Astrocyte of the cerebellum (primary cell): ENCODE data around the gene TPRG1L.
A peak's percentile ranks its signal among the peaks of the same experiment; 100 is the strongest.

ENCODE experiments used
- DNase-seq: peaks from one replicate; pipeline ENCODE4 v3.0.0-alpha.2; 2011; ENCODE audit warnings: low read depth
- H3K4me3 ChIP-seq: 2 replicates; pipeline ENCODE4 v1.5.1; 2011; ENCODE audit warnings: mild to moderate bottlenecking, low read depth, low read length, moderate library complexity
- in situ Hi-C: cut with HindIII; loops from 2 replicates; pipeline ENCODE4 v1.10.0; 2017; ENCODE audit warnings: low sequenced_read_pairs
- TF ChIP-seq, protein P1 (sequence below): IDR thresholded peaks from 2 replicates; pipeline ENCODE4 v1.5.1; 2012; ENCODE audit warnings: low read length, low read depth, moderate library complexity, mild to moderate bottlenecking; ENCODE audit errors: missing control alignments

Gene TPRG1L

DNA sequence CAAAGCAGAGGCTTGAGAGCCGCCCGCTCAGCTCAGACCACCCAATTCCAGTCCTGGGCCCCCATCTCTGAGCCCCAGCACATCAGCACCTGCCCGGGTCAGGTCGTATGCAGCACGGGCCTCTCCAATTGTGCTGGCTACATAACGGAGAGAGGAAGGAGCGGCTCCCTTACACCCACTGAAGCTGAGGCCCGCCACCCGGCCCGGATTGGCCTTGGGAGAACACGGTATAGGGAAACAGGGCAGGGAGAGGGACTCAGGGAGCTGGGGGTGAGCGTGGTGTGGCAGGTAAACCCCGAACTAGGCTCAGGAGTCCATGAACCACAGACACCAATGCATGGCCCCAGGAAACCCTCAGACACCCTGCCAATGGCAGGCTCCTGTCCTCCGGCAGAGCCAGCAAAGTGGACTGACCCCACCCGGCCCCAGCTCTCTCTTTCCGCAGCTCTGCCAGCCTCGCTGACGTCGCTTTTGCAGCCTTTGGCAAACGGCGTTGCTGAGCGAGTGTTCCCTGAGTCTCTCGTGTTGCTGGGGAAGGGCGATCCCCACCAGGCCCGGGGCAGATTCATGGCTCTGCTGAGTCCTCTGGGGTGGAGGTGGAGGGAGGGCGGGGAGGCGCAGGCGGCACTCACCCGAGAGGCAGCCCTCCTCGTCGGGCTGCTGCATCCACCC, 30.0 kb upstream of the TPRG1L start:
- no peak overlapping the region for H3K4me3 ChIP-seq
- in situ Hi-C loops = no loop called here

DNA sequence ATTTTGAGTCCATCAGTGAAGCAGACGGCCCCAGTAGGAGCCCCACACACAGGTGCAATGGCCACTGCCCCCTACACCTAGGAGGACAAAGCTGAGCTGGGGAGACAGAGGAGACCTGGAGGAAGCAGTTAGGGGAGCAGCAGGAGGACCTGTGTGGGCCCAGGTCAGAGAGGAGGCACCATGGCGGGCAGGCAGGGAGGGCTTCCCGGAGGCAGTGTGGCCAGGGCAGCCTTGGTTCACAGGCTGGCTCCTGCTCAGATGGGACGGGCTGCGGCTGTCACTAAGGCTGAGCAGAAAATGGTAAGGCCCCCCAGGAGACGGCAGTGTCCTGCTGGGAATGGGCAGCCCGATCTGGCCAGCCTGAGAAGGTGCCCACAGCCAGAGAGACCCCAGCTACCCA, 28.9 kb upstream of the TPRG1L start:
- TF ChIP-seq, protein P1, sequence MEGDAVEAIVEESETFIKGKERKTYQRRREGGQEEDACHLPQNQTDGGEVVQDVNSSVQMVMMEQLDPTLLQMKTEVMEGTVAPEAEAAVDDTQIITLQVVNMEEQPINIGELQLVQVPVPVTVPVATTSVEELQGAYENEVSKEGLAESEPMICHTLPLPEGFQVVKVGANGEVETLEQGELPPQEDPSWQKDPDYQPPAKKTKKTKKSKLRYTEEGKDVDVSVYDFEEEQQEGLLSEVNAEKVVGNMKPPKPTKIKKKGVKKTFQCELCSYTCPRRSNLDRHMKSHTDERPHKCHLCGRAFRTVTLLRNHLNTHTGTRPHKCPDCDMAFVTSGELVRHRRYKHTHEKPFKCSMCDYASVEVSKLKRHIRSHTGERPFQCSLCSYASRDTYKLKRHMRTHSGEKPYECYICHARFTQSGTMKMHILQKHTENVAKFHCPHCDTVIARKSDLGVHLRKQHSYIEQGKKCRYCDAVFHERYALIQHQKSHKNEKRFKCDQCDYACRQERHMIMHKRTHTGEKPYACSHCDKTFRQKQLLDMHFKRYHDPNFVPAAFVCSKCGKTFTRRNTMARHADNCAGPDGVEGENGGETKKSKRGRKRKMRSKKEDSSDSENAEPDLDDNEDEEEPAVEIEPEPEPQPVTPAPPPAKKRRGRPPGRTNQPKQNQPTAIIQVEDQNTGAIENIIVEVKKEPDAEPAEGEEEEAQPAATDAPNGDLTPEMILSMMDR = no peak
- no peak for DNase-seq
- no peak overlapping the region for H3K4me3 ChIP-seq
- in situ Hi-C loops = no loop called here

More for the DNA sequence above, 30.0 kb upstream of the TPRG1L start:
- TF ChIP-seq, protein P1 = no peak
- no peak for DNase-seq

DNA sequence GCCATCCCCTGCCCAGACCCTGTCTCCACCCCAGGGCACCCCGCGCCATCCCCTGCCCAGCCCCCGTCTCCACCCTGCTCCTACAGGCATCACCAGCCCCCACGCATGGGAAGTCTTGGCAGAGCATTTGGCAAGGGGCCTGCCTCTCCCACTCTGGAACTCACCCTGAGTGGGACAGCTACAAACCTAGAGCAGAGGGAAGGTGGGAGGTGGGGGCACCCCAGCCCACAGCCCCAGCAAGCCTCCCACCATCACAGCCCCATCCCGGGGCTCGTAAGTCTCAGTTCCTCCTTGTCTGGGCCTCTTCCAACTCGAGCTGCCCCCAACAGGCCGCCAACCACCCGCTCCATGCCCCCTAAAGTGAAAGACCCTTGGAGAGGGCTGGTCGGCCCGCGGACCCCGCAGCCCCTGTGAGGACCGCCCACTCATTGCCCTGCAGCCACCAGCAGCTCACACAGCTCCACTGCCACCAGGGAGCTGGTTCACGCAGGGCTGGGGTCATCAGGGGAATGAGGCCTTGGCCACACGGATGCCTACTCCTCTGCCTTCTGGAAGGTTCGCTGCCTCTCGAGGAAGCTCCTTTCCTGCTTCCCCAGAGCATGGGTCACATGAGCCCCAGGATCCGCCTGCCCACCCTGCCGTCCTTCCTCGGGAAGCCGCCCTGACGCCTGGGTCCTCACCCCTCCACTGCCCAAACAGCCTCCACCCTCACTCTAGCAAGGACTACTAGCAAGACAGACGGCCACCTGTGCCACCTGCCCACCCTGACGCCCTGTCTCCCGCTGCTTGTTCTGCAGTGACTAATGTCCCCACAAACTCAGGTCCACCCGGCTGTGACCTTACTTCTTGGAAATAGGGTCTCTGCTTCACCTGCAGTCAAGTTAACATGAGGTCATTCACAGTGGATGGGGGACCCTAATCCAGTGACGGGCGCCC, 27.9 kb upstream of the TPRG1L start:
- H3K4me3 ChIP-seq = no peak overlapping the region
- TF ChIP-seq, protein P1 = no peak
- in situ Hi-C loops = no loop called here
- DNase-seq = no peak

DNA sequence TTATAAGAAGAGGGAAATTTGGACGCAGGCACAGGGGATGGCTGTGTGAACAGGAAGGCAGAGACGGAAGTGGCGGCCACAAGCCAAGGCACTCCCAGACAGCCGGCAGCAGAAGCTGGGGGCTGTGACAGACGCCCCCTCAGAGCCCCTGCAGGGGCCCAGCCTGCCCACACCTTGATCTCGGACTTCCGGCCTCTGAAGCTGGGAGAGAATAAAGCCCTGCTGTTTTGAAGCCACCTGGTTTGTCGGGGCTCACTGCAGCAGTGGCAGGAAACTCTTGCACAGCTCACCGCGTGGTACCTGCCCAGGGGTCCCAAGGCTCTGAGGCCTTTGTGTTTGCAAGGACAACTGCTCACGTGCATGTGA, 27.2 kb upstream of the TPRG1L start:
- no peak for DNase-seq
- in situ Hi-C loops = no loop called here
- H3K4me3 ChIP-seq = no peak overlapping the region
- TF ChIP-seq, protein P1 = no peak

GRCh38 chr1:3598051-3598491, 26.7 kb upstream of the TPRG1L start:
- in situ Hi-C loops = no loop called here
- DNase-seq = peak; percentile 19
- TF ChIP-seq, protein P1 = no peak
- H3K4me3 ChIP-seq = no peak overlapping the region

DNA sequence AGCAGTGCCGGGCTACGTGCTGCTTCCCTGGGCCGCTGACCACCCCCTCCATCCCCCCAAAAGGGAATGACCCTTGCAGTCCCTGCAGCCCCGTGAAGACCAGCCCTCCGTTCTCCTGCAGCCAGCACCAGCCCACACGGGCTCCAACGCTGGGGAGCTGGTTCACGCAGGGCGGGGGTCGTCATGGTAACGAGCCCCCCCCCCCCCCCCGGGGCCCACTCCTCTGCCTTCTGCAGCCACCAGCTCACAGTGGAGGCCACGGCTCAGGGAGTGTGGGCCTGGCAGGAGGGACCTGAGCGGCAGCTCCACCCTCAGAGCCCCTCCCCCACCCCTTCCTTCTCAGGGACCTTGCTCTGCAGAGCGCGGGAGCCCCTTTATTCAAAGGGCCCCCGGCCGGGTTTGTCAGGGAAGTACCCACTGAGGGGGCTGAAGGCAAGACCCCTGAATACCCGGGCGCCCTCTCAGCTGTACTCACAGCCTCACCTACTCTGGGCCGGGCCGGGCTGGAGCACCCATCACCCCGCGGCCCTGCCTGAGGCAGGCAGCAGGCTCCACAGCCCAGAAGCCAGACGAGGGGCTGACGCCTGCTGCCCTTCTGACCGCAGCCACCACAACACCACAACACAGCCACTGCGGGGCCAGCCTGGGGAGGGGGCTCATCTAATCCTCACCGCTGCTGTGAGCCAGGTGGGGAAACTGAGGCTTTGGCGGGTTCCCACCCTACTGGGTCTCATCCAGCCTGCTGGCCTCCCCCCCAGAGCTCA, 26.1 kb upstream of the TPRG1L start:
- in situ Hi-C loops = no loop called here
- DNase-seq = no peak
- TF ChIP-seq, protein P1 = no peak
- H3K4me3 ChIP-seq = no peak overlapping the region
